ENCODE measurements around the gene ADAM12. TPM values are rescaled to one million over a fixed set of nuclear protein-coding genes. Genes with fewer than 3 reads are reported as not detected.

The ADAM12 gene
- total and polyA plus RNA-seq, 12 donors, result 0.08 to 3.9 (median 0.53) TPM

- Histone ChIP-seq H3K4me1 (replicated peaks in 1 of 2) (peaks cover 0 to 14% of the 10 kb centered on the region in 2 donors), H3K4me3 (no peak overlapping the region), H3K36me3 (replicated peaks in 1 of 2) (no peaks in the 10 kb centered on the region), H3K9me3 (replicated peaks in 1 of 3) (no peaks in the 10 kb centered on the region), H3K27ac (no peak overlapping the region), H3K27me3 (no peaks in the 10 kb centered on the region)
- 96 to 97% (median 97%) methylated on average over 9 of the region's 9 CpGs for WGBS, 4 donors
- DNase-seq, result no peak
- TF ChIP-seq POLR2A (IDR thresholded peaks at IDR 0.05), result no peak
- TF ChIP-seq CTCF (IDR thresholded peaks at IDR 0.05), result no peak
- intact Hi-C loops (cut with DNase I), result no loop called here
These were observed 255.1 kb downstream of the ADAM12 start for GRCh38 chr10:126133082-126133620.

GRCh38 chr10:126131341-126131740 is 256.9 kb downstream of the ADAM12 start:
- no peaks in the 10 kb centered on the region for H3K27me3 ChIP-seq
- DNase-seq, result peak in 1 of 7 donors; percentile 53
- peaks cover 0 to 14% of the 10 kb centered on the region in 2 donors for H3K4me1 ChIP-seq (replicated peaks in 1 of 2)
- intact Hi-C loops (cut with DNase I), result no loop called here
- no peaks in the 10 kb centered on the region for H3K9me3 ChIP-seq (replicated peaks in 1 of 3)
- H3K36me3 ChIP-seq (replicated peaks in 1 of 2), result no peaks in the 10 kb centered on the region
- peak overlapping the region in 1 of 5 donors; percentile 3 for H3K27ac ChIP-seq
- 69 to 88% (median 75%) methylated on average over 4 of the region's 4 CpGs for WGBS, 4 donors
- H3K4me3 ChIP-seq, result no peak overlapping the region
- TF ChIP-seq POLR2A (IDR thresholded peaks at IDR 0.05), result no peak
- TF ChIP-seq CTCF (IDR thresholded peaks at IDR 0.05), result no peak

- H3K27me3 ChIP-seq, result no peaks in the 10 kb centered on the region
- H3K4me1 ChIP-seq (replicated peaks in 1 of 2), result peaks cover 0 to 14% of the 10 kb centered on the region in 2 donors
- no peaks in the 10 kb centered on the region for H3K36me3 ChIP-seq (replicated peaks in 1 of 2)
- H3K9me3 ChIP-seq (replicated peaks in 1 of 3), result no peaks in the 10 kb centered on the region
- intact Hi-C loops (cut with DNase I), result no loop called here
- H3K27ac ChIP-seq, result peak overlapping the region in 1 of 5 donors; percentile 45
- DNase-seq, result peak in 6 of 7 donors; percentile 22 to 53 (median 32)
- no peak overlapping the region for H3K4me3 ChIP-seq
- TF ChIP-seq CTCF (IDR thresholded peaks at IDR 0.05) (no peak), POLR2A (IDR thresholded peaks at IDR 0.05) (no peak)
- 81 to 88% (median 83%) methylated on average over 7 to 9 of the region's 9 CpGs for WGBS, 4 donors
These were observed 258.0 kb downstream of the ADAM12 start for GRCh38 chr10:126130271-126130710.

- intact Hi-C loops (cut with DNase I), result no loop called here
- no peaks in the 10 kb centered on the region for H3K27me3 ChIP-seq
- H3K27ac ChIP-seq, result no peak overlapping the region
- DNase-seq, result no peak
- peaks cover 0 to 6% of the 10 kb centered on the region in 2 donors for H3K4me1 ChIP-seq (replicated peaks in 1 of 2)
- no peaks in the 10 kb centered on the region for H3K9me3 ChIP-seq (replicated peaks in 1 of 3)
- TF ChIP-seq CTCF (IDR thresholded peaks at IDR 0.05) (no peak), POLR2A (IDR thresholded peaks at IDR 0.05) (no peak)
- no peak overlapping the region for H3K4me3 ChIP-seq
- H3K36me3 ChIP-seq (replicated peaks in 1 of 2), result no peaks in the 10 kb centered on the region
- 91 to 92% (median 92%) methylated on average over 7 of the region's 7 CpGs for WGBS, 4 donors
These were observed 259.3 kb downstream of the ADAM12 start for GRCh38 chr10:126129026-126129425.

Data from adrenal gland (tissue), 12 donors.